IPS DF 6.9 (cell line): ENCODE results near the gene CCDC9.
"Not testable (repeated sequence)": the region's sequence is repeated elsewhere in the genome, so short reads cannot be mapped to it uniquely, and the experiment has no call there.

ENCODE experiments used
- DNase-seq: peaks from one replicate; pipeline ENCODE4 v3.0.0-alpha.2; 2013; ENCODE audit warnings: low read depth, low spot score
- H3K27ac ChIP-seq: one replicate; pipeline ENCODE4 v1.5.1; 2013; ENCODE audit warnings: low read length, control low read depth
- H3K27me3 ChIP-seq: 2 replicates; pipeline ENCODE4 v1.6.1; 2013; ENCODE audit warnings: mild to moderate bottlenecking, low read length; ENCODE audit not compliant: control insufficient read depth, insufficient read depth
- H3K36me3 ChIP-seq: 2 replicates; pipeline ENCODE4 v1.6.1; 2013; ENCODE audit warnings: low read length; ENCODE audit not compliant: control insufficient read depth, insufficient read depth
- H3K4me1 ChIP-seq: 2 replicates; pipeline ENCODE4 v1.6.1; 2013; ENCODE audit warnings: low read length; ENCODE audit not compliant: control insufficient read depth, insufficient read depth
- H3K4me3 ChIP-seq: 2 replicates; pipeline ENCODE4 v1.5.1; 2013; ENCODE audit warnings: mild to moderate bottlenecking, low read length
- H3K9me3 ChIP-seq: 2 replicates; pipeline ENCODE4 v1.6.1; 2013; ENCODE audit warnings: low read length, inconsistent platforms; ENCODE audit not compliant: control insufficient read depth, insufficient read depth
- WGBS: extraction: QIAGEN DNeasy Blood & Tissue Kit; methylation state at CpG from one replicate; pipeline ENCODE4 v1.1.7; 2013; ENCODE audit warnings: mixed read lengths, missing lambda C conversion rate; ENCODE audit not compliant: insufficient read length, insufficient coverage; 5-methylcytosine and 5-hydroxymethylcytosine counted together

CCDC9 gene

DNA sequence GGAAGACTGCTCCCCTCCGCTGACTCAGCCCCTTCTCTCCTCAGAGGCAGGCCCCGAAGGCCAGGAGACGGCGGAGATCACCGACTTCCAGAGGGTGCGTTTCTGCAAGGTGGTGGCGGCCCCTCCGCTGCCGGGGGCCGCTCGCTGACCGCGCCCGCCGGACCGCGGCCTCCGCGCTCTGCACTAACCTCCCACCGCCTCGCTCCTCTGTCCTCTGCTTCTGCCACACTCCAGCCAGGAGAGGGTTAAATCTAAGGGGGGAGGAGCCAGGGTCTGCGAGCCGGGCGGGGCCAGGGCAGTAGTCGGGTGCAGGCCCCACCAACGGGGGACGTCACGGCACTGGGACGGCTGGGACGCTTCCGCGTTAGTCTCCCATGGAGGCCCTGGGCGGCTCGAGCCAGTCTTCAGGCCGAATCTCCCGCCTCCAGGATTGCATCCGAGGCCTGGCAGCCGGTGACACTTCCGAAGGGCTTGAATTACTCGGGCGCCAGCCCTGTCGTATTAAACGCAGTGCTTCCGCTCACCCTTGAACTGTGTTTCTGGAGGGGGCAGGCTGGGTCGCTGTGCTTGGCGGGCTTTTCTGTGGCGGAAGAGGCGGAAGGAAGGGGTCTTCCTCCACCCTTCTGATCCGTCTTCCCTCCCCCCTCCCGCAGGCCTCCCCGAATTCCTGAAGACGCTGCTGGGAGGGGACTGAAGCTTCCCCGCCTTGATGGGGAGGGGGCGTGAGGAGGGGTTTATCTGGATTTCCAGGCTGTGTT is 17.2 kb downstream of the CCDC9 start:
- 0 out of 2 replicates have a peak, but pooled peaks cover 1% of the 10 kb centered on the region for H3K4me1 ChIP-seq
- no peak for DNase-seq
- H3K36me3 ChIP-seq: peaks cover 4% of the 10 kb centered on the region; the same call in 1 of the 2 replicates
- H3K27me3 ChIP-seq: peaks cover 4% of the 10 kb centered on the region; the same call in 1 of the 2 replicates
- WGBS: no CpG with 5 or more reads among the region's 54 CpGs
- peak overlapping the region; percentile 60; the same call in 1 of the 2 replicates for H3K4me3 ChIP-seq
- no peaks in the 10 kb centered on the region for H3K9me3 ChIP-seq
- no peak overlapping the region for H3K27ac ChIP-seq

DNA sequence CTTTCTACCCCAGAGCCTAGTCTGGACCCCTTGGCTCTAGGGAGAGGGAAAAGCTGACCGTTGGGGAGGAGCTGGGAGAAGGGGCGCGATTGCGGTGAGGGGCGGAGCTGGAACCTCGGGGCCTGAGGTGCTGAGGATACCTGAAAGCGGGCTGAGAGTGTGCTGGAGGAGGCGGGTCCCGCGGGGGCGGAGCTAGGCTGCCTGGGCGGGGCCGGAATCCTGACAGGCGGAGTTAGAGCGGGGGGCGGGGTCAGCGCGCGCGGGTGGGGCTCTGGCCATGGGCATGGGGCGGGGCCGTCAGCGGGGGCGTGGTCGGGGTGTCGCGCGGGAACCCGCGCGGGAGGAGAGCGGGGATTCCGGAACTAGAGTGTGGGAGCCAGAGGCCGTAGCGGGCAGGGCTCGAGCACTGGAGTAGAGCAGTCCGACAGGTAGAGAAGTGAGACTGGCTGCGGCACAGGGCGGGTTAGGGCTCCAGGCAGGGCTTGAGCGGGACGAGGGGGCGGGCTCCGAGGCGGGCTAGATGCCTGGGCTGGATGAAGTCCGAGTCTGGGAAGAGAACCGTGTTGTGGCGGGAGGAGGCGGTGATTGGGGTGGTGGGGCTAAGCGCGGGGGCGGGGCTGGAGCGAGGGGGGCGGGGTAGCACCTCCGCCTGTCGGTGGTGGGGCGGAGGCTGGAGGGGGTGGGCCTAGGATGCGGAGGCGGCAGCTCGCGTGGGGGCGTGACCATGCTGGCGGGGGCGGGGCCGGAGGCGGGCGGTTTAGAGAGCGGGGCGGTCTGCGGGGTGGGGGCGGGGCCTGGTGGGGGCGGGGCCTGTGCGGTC is 18.0 kb downstream of the CCDC9 start, which contains the start of gene INAFM1:
TSS of gene INAFM1 (plus strand) at position 815 of the 820 bp plus-strand sequence. CDS start 35 bp downstream, outside the sequence.
- Histone ChIP-seq H3K9me3 (no peaks in the 10 kb centered on the region), H3K27ac (no peak within 1 kb of the TSS), H3K4me1 (0 out of 2 replicates have a peak, but pooled peaks cover 1% of the 10 kb centered on the region), H3K36me3 (peaks cover 4% of the 10 kb centered on the region; the same call in 1 of the 2 replicates), H3K27me3 (peaks cover 4% of the 10 kb centered on the region; the same call in 1 of the 2 replicates), H3K4me3 (peak within 1 kb of the TSS; percentile 83)
- WGBS: no CpG with 5 or more reads among the region's 72 CpGs
- no peak for DNase-seq

DNA sequence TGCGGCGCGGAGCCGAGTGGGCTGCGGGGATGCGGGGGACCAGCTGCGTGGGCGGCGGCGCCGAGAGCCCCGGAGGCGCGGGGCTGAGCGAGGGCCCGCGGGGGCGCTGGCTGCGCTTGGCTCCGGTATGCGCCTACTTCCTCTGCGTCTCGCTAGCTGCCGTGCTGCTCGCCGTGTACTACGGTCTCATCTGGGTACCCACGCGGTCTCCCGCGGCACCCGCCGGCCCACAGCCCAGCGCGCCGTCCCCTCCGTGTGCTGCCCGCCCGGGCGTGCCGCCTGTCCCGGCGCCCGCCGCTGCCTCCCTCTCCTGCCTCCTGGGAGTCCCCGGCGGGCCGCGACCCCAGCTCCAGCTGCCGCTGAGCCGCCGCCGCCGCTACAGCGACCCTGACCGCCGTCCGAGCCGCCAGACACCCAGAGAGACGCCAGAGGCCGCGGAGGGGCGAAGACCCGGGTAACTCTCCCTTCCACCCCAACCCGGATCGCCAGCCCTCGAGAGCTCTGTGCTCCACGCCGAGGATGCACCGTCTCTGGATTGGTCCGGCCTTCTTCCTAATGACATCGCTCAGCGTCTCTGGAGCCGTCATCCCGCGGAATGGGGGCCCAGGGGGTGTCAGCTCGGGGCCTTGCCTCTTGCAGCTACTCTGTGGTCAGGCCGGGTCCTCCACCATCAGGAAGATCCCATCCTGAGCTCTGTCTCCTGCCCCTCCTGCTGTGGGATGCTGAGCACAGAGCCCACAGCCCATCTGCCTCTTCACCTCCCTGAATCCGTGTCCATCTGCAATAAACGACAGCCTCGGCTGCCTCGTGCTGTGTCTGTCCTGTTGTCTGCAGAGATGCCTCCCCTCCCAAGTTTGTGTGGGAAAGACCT is 18.8 kb downstream of the CCDC9 start:
- H3K36me3 ChIP-seq: peaks cover 4% of the 10 kb centered on the region; the same call in 1 of the 2 replicates
- DNase-seq: no peak
- H3K27me3 ChIP-seq: peaks cover 4% of the 10 kb centered on the region; the same call in 1 of the 2 replicates
- WGBS: no CpG with 5 or more reads among the region's 82 CpGs
- H3K9me3 ChIP-seq: no peaks in the 10 kb centered on the region
- peak overlapping the region; percentile 71 for H3K4me3 ChIP-seq
- 0 out of 2 replicates have a peak, but pooled peaks cover 1% of the 10 kb centered on the region for H3K4me1 ChIP-seq
- no peak overlapping the region for H3K27ac ChIP-seq

DNA sequence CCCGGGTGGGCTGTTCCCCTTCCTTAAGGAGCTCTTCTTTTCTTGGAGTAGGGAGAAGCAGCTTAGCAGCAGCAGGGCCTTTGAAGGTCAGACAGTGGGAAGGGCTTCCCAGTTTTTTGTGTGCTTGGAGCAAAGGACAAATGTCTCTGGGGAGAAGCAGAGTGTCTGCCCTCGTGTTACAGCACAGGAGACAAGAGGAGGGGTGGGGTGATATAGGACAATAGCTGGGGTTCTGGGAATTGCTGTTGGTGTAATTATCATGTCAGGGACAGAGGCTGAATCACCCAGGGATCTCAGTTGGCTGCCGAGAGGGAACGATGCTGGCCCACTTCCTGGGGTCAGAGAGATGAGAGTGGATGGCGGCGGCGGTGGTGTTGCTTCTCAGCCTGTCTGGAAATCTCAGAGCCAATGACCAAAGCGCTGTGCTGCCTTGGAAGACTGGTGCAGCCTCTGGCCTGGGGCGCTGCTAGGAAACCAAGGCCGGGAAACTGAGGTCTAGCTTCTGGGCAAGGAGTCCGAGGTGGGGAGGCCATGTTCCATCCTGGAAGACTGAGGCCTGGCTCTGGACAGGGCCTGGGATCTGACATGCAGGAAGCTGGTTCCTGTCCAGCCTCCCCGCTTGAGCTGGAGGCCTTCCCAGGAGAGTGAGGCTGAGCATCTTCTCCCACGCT is 19.6 kb downstream of the CCDC9 start:
- no peaks in the 10 kb centered on the region for H3K9me3 ChIP-seq
- H3K36me3 ChIP-seq: no peaks in the 10 kb centered on the region
- H3K27me3 ChIP-seq: peaks cover 4% of the 10 kb centered on the region; the same call in 1 of the 2 replicates
- no peak overlapping the region for H3K4me3 ChIP-seq
- H3K4me1 ChIP-seq: 0 out of 2 replicates have a peak, but pooled peaks cover 1% of the 10 kb centered on the region
- WGBS: no CpG with 5 or more reads among the region's 13 CpGs
- H3K27ac ChIP-seq: no peak overlapping the region
- no peak for DNase-seq

DNA sequence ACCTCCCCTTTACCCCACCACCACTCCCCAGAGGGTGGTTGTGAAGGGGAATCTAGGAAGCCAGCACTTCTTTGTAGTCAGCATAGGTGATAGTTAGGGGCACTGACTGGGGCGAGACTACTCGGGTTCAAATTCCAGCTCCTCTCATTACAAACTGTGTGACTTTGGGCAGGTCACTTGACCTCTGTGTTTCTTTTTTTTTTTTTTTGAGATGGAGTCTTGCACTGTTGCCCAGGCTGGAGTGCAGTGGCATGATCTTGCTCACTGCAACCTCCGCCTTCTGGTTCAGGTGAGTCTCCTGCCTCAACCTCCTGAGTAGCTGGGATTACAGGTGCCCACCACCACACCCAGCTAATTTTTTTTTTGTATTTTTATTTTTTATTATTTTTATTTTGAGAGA is 20.2 kb downstream of the CCDC9 start:
- WGBS: no CpG with 5 or more reads among the region's 3 CpGs
- H3K27me3 ChIP-seq, H3K4me1 ChIP-seq, H3K27ac ChIP-seq, H3K36me3 ChIP-seq, H3K4me3 ChIP-seq, H3K9me3 ChIP-seq, DNase-seq: not testable (repeated sequence)

DNA sequence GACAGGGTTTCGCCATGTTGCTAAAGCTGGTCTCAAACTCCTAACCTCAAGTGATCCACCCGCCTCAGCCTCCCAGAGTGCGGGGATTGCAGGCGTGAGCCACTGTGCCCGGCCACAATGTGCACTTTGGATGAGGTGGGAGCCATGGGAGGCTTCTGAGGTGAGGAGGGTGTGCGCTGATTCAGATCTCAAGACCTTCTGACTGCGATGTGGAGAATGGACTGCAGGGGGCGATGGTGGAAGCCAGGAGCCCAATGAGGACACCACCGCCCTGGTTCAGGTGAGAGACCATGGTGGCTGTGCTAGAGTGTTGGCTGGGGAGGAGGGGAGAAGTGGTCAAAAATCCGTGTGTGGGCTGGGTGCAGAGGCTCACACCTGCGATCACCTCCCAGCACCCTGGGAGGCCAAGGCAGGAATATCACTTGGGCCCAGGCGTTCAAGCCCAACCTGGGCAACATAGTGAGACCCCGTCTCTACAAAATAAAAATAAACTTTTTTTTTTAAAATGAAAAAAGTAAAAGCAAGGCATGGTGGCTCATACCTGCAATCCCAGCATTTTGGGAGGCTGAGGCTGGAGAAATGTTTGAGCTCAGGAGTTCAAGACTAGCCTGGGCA is 24.0 kb downstream of the CCDC9 start:
- no peaks in the 10 kb centered on the region for H3K36me3 ChIP-seq
- no peak for DNase-seq
- peaks cover 4% of the 10 kb centered on the region; the same call in 1 of the 2 replicates for H3K27me3 ChIP-seq
- WGBS: no CpG with 5 or more reads among the region's 13 CpGs
- no peak overlapping the region for H3K4me3 ChIP-seq
- H3K27ac ChIP-seq: no peak overlapping the region
- no peaks in the 10 kb centered on the region for H3K9me3 ChIP-seq
- no peaks in the 10 kb centered on the region for H3K4me1 ChIP-seq

DNA sequence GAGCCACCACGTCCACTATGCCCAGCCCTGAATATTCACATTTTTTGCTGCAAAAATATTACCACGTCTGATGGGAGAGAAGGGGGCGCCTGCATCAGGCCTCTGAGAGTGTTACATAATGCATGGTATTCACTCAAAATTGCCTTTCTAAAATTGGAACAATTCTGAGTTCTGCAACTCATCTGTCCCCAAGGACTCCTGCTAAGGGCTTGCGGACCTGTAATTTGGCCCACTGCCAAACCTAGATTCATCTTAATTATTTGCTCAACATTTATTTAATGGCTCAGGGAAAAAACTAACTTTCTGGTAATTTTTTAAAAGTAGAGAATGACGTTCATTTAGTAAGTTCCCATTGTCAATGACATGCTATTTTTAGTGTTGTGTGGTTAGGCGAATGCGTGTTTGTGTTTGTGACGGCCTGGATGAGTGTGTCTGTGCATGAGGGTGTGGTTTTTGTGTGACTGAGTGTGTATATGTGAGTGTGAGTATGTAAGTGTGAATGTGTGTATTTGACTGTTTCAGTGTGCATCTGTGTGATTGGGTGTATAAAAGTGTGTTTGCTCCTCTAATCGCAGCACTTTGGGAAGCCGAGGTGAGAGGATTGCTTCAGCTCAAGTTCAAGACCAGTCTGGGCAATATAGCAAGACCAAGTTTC is 27.2 kb downstream of the CCDC9 start:
- Histone ChIP-seq H3K36me3 (no peaks in the 10 kb centered on the region), H3K27me3 (no peaks in the 10 kb centered on the region), H3K4me3 (no peak overlapping the region), H3K27ac (no peak overlapping the region), H3K4me1 (no peaks in the 10 kb centered on the region), H3K9me3 (no peaks in the 10 kb centered on the region)
- WGBS: 100% methylated on average over 4 of the region's 10 CpGs
- DNase-seq: no peak

DNA sequence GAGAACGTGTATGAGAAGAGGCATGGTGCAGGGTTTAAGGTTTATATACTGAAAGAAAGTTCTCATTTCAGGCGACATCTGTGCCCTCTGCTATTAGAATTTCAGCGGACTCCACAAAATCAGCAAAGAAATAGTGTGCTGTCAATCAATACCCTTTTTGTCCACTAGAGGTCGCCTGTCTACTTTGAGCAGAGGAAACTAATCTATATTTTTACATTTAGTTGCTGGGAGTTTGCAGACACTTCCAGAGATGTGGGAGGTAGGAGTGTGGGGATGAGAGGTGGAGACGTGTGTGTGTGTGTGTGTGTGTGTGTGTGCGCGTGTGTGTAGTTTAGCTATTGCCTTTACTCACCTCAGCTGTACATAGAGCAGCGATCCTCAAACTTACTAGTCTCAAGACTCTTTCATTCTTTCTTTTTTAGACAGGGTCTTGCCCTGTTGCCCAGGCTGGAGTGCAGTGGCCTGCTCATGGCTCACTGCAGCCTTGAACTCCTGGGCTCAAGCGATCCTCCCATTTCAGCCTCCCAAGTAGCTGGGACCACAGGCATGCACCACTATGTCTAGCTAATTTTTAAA is 28.1 kb downstream of the CCDC9 start:
- H3K4me3 ChIP-seq: no peak overlapping the region
- DNase-seq: no peak

DNA sequence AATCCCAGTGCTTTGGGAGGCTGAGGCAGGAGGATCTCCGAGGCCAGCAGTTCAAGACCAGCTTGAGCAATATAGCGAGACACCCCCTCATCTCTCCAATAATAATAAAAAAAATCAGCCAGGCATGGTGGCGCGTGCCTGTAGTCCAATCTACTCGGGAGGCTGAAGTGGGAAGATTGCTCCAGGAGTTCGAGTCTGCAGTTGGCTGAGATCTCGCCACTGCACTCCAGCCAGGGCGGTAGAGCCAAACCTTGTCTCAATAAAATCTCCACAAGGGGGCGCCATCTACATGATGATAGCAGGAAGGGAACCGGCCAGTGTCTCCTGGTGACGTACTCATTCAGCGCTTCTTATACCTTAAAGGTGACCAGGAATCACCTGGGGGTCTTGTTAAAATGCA is 39.7 kb downstream of the CCDC9 start:
- no peak overlapping the region for H3K4me3 ChIP-seq
- H3K27me3 ChIP-seq: no peaks in the 10 kb centered on the region
- H3K27ac ChIP-seq: no peak overlapping the region
- no peak for DNase-seq
- peaks cover 2% of the 10 kb centered on the region; the same call in 1 of the 2 replicates for H3K4me1 ChIP-seq
- H3K36me3 ChIP-seq: no peaks in the 10 kb centered on the region
- H3K9me3 ChIP-seq: no peaks in the 10 kb centered on the region
- no CpG with 5 or more reads among the region's 12 CpGs for WGBS

More for the DNA sequence above, 28.1 kb downstream of the CCDC9 start:
- no peaks in the 10 kb centered on the region for H3K36me3 ChIP-seq
- no peaks in the 10 kb centered on the region for H3K9me3 ChIP-seq
- H3K27ac ChIP-seq: no peak overlapping the region
- H3K4me1 ChIP-seq: no peaks in the 10 kb centered on the region
- no peaks in the 10 kb centered on the region for H3K27me3 ChIP-seq
- no CpG with 5 or more reads among the region's 9 CpGs for WGBS
